IPS DF 4.7 (cell line): ENCODE measurements around the gene ACBD6.

Experiments used
- DNase-seq: peaks from one replicate; pipeline ENCODE4 v3.0.0-alpha.2; 2013; ENCODE audit warnings: low spot score; ENCODE audit errors: extremely low read depth

Gene ACBD6

GRCh38 chr1:180525715-180526039, 23.3 kb upstream of the ACBD6 start:
- no peak for DNase-seq

- DNase-seq, result no peak
These were observed 22.7 kb upstream of the ACBD6 start for GRCh38 chr1:180524915-180525714.

- DNase-seq, result no peak
These were observed 22.0 kb upstream of the ACBD6 start for GRCh38 chr1:180524160-180524914.

GRCh38 chr1:180522213-180522515, 19.8 kb upstream of the ACBD6 start:
- DNase-seq, result no peak

- DNase-seq, result no peak
These were observed 19.3 kb upstream of the ACBD6 start for GRCh38 chr1:180521474-180522212.

- no peak for DNase-seq
These were observed 17.5 kb upstream of the ACBD6 start for GRCh38 chr1:180519846-180520245.

- peak; percentile 68 for DNase-seq
These were observed 13.5 kb upstream of the ACBD6 start for GRCh38 chr1:180515857-180516388.

- no peak for DNase-seq
These were observed 13.0 kb upstream of the ACBD6 start for GRCh38 chr1:180515364-180515763.

- no peak for DNase-seq
These were observed 11.2 kb upstream of the ACBD6 start for GRCh38 chr1:180513531-180513930.

GRCh38 chr1:180510882-180511281, 8.5 kb upstream of the ACBD6 start:
- DNase-seq, result no peak

- DNase-seq, result no peak
These were observed 6.3 kb upstream of the ACBD6 start for GRCh38 chr1:180508725-180509097.

GRCh38 chr1:180507795-180508724, 5.7 kb upstream of the ACBD6 start:
- DNase-seq, result no peak

GRCh38 chr1:180505732-180506335, 3.5 kb upstream of the ACBD6 start:
- DNase-seq, result no peak

- no peak for DNase-seq
These were observed 1.8 kb upstream of the ACBD6 start for GRCh38 chr1:180504186-180504585.

GRCh38 chr1:180503280-180503862, 994 bp upstream of the ACBD6 start:
- no peak for DNase-seq

- no peak for DNase-seq
These were observed 464 bp downstream of the ACBD6 start for GRCh38 chr1:180501865-180502360.

GRCh38 chr1:180500689-180501088, 1.7 kb downstream of the ACBD6 start:
- DNase-seq, result no peak

- no peak for DNase-seq
These were observed 3.8 kb downstream of the ACBD6 start for GRCh38 chr1:180498594-180498993.

- DNase-seq, result no peak
These were observed 4.6 kb downstream of the ACBD6 start for GRCh38 chr1:180497826-180498225.

- DNase-seq, result no peak
These were observed 8.0 kb downstream of the ACBD6 start for GRCh38 chr1:180494370-180494769.
